ENCODE results near the gene SMURF2. TPM values are rescaled to one million over a fixed set of nuclear protein-coding genes. Genes with fewer than 3 reads are reported as not detected.

The SMURF2 gene
- total and polyA plus RNA-seq, 9 donors: 9.9 to 29.0 (median 22.6) TPM

- intact Hi-C loops (cut with DNase I): no loop called here
- H3K27ac ChIP-seq: no peak overlapping the region
- no peak for TF ChIP-seq POLR2A (IDR thresholded peaks at IDR 0.05)
- TF ChIP-seq CTCF (IDR thresholded peaks at IDR 0.05): no peak
- TF ChIP-seq EP300 (IDR thresholded peaks at IDR 0.05): no peak
- no peaks in the 10 kb centered on the region for H3K36me3 ChIP-seq
- no peaks in the 10 kb centered on the region for H3K9me3 ChIP-seq
- WGBS, 3 donors: 91 to 96% (median 91%) methylated on average over 1 of the region's 1 CpG
- DNase-seq: no peak
- H3K27me3 ChIP-seq: no peaks in the 10 kb centered on the region
- no peak overlapping the region for H3K4me3 ChIP-seq
- H3K4me1 ChIP-seq (ENCODE audit: insufficient read depth): no peaks in the 10 kb centered on the region
These were observed 146.3 kb downstream of the SMURF2 start for GRCh38 chr17:64515829-64516228.

GRCh38 chr17:64515419-64515818 lies 146.7 kb downstream of the SMURF2 start:
- intact Hi-C loops (cut with DNase I): no loop called here
- no peak for DNase-seq

GRCh38 chr17:64509179-64509578 lies 152.9 kb downstream of the SMURF2 start:
- no peak overlapping the region for H3K27ac ChIP-seq
- H3K4me1 ChIP-seq (ENCODE audit: insufficient read depth): peaks cover 2% of the 10 kb centered on the region
- WGBS, 3 donors: 84 to 87% (median 86%) methylated on average over 6 of the region's 6 CpGs
- H3K9me3 ChIP-seq: no peaks in the 10 kb centered on the region
- intact Hi-C loops (cut with DNase I): no loop called here
- H3K36me3 ChIP-seq: no peaks in the 10 kb centered on the region
- H3K4me3 ChIP-seq: no peak overlapping the region
- no peak for DNase-seq
- no peak for TF ChIP-seq CTCF (IDR thresholded peaks at IDR 0.05)
- no peak for TF ChIP-seq POLR2A (IDR thresholded peaks at IDR 0.05)
- no peak for TF ChIP-seq EP300 (IDR thresholded peaks at IDR 0.05)
- no peaks in the 10 kb centered on the region for H3K27me3 ChIP-seq

More at GRCh38 chr17:64515419-64515818, 146.7 kb downstream of the SMURF2 start:
- TF ChIP-seq POLR2A (IDR thresholded peaks at IDR 0.05) (no peak), CTCF (IDR thresholded peaks at IDR 0.05) (no peak), EP300 (IDR thresholded peaks at IDR 0.05) (no peak)
- H3K36me3 ChIP-seq: no peaks in the 10 kb centered on the region
- no peaks in the 10 kb centered on the region for H3K4me1 ChIP-seq (ENCODE audit: insufficient read depth)
- no peaks in the 10 kb centered on the region for H3K9me3 ChIP-seq
- H3K4me3 ChIP-seq: no peak overlapping the region
- H3K27ac ChIP-seq: no peak overlapping the region
- 72 to 90% (median 82%) methylated on average over 2 of the region's 2 CpGs for WGBS, 3 donors
- no peaks in the 10 kb centered on the region for H3K27me3 ChIP-seq

GRCh38 chr17:64508683-64509082 lies 153.4 kb downstream of the SMURF2 start:
- no peak for DNase-seq
- Histone ChIP-seq H3K9me3 (no peaks in the 10 kb centered on the region), H3K27me3 (no peaks in the 10 kb centered on the region), H3K4me1 (ENCODE audit: insufficient read depth) (peaks cover 4% of the 10 kb centered on the region), H3K36me3 (no peaks in the 10 kb centered on the region), H3K27ac (no peak overlapping the region), H3K4me3 (no peak overlapping the region)
- intact Hi-C loops (cut with DNase I): no loop called here
- WGBS, 3 donors: 57 to 71% (median 61%) methylated on average over 2 of the region's 2 CpGs
- TF ChIP-seq POLR2A (IDR thresholded peaks at IDR 0.05) (no peak), CTCF (IDR thresholded peaks at IDR 0.05) (no peak), EP300 (IDR thresholded peaks at IDR 0.05) (no peak)

Measured in ovary (tissue), 9 donors.